Measurements from ENCODE around the gene OR10H4.
A peak's percentile ranks its signal among the peaks of the same experiment; 100 is the strongest.
"Not testable (repeated sequence)": the region's sequence is repeated elsewhere in the genome, so short reads cannot be mapped to it uniquely, and the experiment has no call there.

OR10H4 gene

GRCh38 chr19:15948223-15949058, at the start of gene OR10H4:
Gene OR10H4, plus strand, starts transcription at chr19:15949008. Its CDS starts 0 bp downstream, at chr19:15949008.
- FAIRE-seq, result no peak

GRCh38 chr19:15899561-15899960, 49.2 kb upstream of the OR10H4 start:
- DNase-seq (ENCODE audit: insufficient read length, low spot score); FAIRE-seq: not testable (repeated sequence)

More at GRCh38 chr19:15948223-15949058, at the start of gene OR10H4:
- DNase-seq (ENCODE audit: insufficient read length, low spot score), result no peak

GRCh38 chr19:15900032-15900431, 48.8 kb upstream of the OR10H4 start:
- not testable (repeated sequence) for FAIRE-seq; DNase-seq (ENCODE audit: insufficient read length, low spot score)

GRCh38 chr19:15900504-15900903, 48.3 kb upstream of the OR10H4 start:
- FAIRE-seq, result no peak

GRCh38 chr19:15902254-15902653, 46.6 kb upstream of the OR10H4 start:
- DNase-seq (ENCODE audit: insufficient read length, low spot score), result no peak
- FAIRE-seq, result no peak

More at GRCh38 chr19:15900504-15900903, 48.3 kb upstream of the OR10H4 start:
- DNase-seq (ENCODE audit: insufficient read length, low spot score), result no peak

- not testable (repeated sequence) for DNase-seq (ENCODE audit: insufficient read length, low spot score); FAIRE-seq
Measured at GRCh38 chr19:15902898-15903297, 45.9 kb upstream of the OR10H4 start.

GRCh38 chr19:15905026-15905425, 43.8 kb upstream of the OR10H4 start:
- no peak for FAIRE-seq
- DNase-seq (ENCODE audit: insufficient read length, low spot score), result no peak

- FAIRE-seq, result no peak
- no peak for DNase-seq (ENCODE audit: insufficient read length, low spot score)
Measured at GRCh38 chr19:15911599-15912235, 37.1 kb upstream of the OR10H4 start.

GRCh38 chr19:15913384-15913783, 35.4 kb upstream of the OR10H4 start:
- FAIRE-seq (no peak), DNase-seq (ENCODE audit: insufficient read length, low spot score) (no peak)

- FAIRE-seq (no peak), DNase-seq (ENCODE audit: insufficient read length, low spot score) (no peak)
Measured at GRCh38 chr19:15913830-15914229, 35.0 kb upstream of the OR10H4 start.

- FAIRE-seq (no peak), DNase-seq (ENCODE audit: insufficient read length, low spot score) (no peak)
Measured at GRCh38 chr19:15915109-15915508, 33.7 kb upstream of the OR10H4 start.

- no peak for DNase-seq (ENCODE audit: insufficient read length, low spot score)
- no peak for FAIRE-seq
Measured at GRCh38 chr19:15919243-15919642, 29.6 kb upstream of the OR10H4 start.

GRCh38 chr19:15922021-15922420, 26.8 kb upstream of the OR10H4 start:
- FAIRE-seq, result no peak
- no peak for DNase-seq (ENCODE audit: insufficient read length, low spot score)

GRCh38 chr19:15923702-15924101, 25.1 kb upstream of the OR10H4 start:
- FAIRE-seq (no peak), DNase-seq (ENCODE audit: insufficient read length, low spot score) (no peak)

GRCh38 chr19:15926484-15926883, 22.3 kb upstream of the OR10H4 start:
- DNase-seq (ENCODE audit: insufficient read length, low spot score) (no peak), FAIRE-seq (no peak)

- FAIRE-seq (no peak), DNase-seq (ENCODE audit: insufficient read length, low spot score) (no peak)
Measured at GRCh38 chr19:15928321-15928720, 20.5 kb upstream of the OR10H4 start.

- peak; percentile 93 for FAIRE-seq
- DNase-seq (ENCODE audit: insufficient read length, low spot score), result not testable (repeated sequence)
Measured at GRCh38 chr19:15933761-15934331, 15.0 kb upstream of the OR10H4 start.

- DNase-seq (ENCODE audit: insufficient read length, low spot score) (no peak), FAIRE-seq (no peak)
Measured at GRCh38 chr19:15934332-15935078, 14.3 kb upstream of the OR10H4 start, which contains the start of gene CYP4F11. Gene CYP4F11, minus strand, starts transcription at chr19:15934529. Its CDS starts 121 bp downstream, at chr19:15934408.

GRCh38 chr19:15935167-15935702, 13.6 kb upstream of the OR10H4 start:
- no peak for DNase-seq (ENCODE audit: insufficient read length, low spot score)

GRCh38 chr19:15936173-15936572, 12.6 kb upstream of the OR10H4 start:
- FAIRE-seq (no peak), DNase-seq (ENCODE audit: insufficient read length, low spot score) (no peak)

More at GRCh38 chr19:15935167-15935702, 13.6 kb upstream of the OR10H4 start:
- no peak for FAIRE-seq

Data from HTR-8/SVneo (cell line).